ENCODE data around the gene CMTM1.
A peak's percentile ranks its signal among the peaks of the same experiment; 100 is the strongest.

CMTM1 gene

DNA sequence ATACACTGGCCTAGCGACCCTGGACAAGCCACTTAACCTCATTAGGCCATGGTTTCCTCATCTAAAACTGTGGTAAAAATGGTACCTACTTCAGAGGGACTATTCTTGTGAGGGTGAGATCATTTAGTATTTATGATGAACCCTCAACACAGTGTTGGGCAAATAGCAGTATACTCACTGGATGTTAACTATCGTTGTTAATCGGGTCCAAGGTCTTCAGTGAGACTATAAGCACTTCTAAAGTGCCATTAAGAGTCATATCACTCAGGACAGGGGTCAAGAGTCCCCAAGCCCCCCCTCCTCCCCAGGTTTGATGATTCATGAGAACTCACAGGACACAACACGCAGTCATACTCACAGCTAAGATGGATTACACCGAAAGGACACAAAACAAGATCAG, 27.3 kb upstream of the CMTM1 start:
- DNase-seq (ENCODE audit: low read depth): no peak

DNA sequence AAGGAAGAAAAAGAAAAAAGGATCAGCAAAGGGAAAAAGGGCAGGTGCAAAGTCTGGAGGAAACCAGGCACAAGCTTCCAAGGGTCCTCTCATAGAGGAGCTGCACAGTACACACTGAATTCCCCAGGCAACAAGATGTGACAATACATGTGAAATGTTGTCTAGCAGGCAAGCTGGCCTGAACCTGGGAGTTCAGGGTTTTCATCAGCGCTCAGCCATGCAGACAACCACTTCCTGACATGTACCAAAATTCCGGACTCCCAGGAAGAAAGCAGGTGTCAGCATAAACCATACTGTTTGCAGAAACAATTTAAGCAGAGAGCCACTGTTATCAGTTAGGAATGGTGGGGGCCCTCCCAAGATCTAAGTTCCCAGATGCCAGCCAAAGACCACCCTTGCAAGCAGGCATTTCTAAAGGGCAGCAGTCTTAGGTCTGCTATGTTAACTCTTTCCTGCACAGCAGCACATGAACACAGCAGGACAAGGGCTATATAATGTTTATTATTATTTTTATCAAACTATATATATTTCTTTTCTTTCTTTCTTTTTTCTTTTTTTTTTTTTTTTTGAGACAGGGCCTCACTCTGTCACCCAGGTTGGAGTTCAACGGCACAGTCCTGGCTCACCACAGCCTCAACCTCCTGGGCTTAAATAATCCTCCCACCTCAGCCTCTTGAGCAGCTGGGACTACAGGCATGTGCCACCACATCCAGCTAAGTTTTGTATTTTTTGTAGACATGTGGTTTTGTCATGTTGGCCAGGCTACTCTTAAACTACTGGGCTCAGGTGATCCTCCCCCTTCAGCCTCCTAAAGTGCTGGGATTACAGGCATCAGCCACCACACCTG, 26.4 kb upstream of the CMTM1 start:
- no peak for DNase-seq (ENCODE audit: low read depth)

DNA sequence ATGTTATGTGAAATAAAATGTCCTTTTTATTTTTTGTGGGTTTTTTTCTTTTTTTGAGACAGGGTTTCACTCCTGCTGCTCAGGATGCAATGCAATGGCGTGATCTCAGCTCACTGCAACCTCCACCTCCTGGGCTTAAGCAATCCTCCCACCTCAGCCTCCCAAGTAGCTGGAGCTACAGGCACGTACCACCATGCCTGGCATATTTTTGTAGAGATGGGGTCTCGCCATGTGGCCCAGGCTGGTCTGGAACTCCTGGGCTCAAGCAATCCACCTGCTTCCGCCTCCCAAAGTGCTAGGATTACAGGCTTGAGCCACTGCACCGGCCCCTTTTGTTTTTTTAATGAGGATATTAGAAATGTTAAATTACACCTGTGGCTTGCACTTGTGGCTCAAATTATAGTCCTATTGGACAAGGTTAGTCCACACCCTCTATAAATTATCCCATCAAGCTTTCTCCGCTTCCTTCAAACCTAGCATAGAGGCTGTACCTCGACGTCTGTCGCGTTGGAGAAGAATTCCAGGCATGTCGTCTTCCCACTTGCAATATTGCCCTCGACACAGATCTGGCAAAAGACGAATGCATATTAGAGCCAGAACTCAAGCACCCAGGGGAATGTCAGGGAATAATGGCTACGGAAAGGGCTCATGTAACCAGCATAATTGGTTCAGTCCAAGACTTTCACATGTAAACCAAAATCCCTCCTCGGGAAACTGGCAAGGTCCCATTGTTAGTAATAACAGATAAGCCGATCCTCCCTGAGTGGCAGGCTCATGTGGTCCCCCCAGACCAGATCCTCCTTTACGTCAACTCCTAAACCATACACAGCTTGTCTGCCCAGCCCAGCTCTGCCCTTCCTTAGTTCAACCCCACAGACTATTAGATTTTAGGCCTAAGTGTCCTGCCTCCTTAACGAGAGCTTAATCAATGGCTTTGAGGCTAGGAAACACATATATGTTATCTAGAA, 24.6 kb upstream of the CMTM1 start:
- no peak for DNase-seq (ENCODE audit: low read depth)

- no peak for DNase-seq (ENCODE audit: low read depth)
These were observed 23.8 kb upstream of the CMTM1 start for GRCh38 chr16:66542396-66542795.

- DNase-seq (ENCODE audit: low read depth): no peak
These were observed 22.7 kb upstream of the CMTM1 start for GRCh38 chr16:66543541-66543940.

GRCh38 chr16:66544016-66544757, 22.1 kb upstream of the CMTM1 start:
- DNase-seq (ENCODE audit: low read depth): no peak

DNA sequence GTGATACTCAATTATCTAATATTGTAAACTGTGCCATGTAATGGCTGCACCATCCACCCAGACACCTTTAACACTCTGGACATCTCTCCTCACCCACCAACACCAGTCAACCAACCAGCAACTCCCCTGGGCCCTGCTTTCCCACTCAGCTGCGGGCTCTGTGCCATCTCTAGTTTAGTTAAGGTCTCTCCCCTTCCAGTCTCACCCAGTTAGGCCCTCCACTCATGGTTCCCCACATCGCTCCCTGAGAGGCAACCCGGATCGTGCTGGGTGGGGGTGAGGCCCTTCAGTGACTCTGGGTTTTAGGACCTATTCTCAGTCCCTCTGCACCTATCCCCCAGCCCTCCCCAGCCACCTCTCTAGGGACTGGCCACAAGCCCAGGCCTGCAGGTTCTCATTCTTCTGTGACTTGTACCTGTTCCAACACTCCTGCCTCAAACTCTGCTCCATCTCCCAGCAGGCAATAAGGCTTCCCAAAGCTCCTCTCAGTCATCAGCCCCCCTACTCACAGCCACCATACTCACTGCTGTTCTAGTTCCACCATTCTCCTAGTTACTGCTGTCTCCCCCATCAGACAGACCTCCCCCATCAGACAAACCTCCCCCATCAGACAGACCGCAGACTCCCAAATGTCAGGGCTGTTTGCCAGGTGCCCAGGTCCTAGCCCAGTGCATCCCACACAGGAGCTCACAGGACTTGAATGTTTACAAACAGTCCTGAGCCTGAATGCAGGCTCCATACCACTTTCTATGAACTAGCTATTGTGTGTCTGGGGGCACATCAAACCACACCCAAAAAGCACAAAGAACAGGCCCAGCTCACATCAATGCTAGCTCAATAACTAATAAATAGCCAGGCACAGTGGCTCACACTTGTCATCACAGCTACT, 18.9 kb upstream of the CMTM1 start:
- no peak for DNase-seq (ENCODE audit: low read depth)

- no peak for DNase-seq (ENCODE audit: low read depth)
These were observed 18.2 kb upstream of the CMTM1 start for GRCh38 chr16:66548068-66548467.

- DNase-seq (ENCODE audit: low read depth): no peak
These were observed 17.4 kb upstream of the CMTM1 start for GRCh38 chr16:66548868-66549267.

DNA sequence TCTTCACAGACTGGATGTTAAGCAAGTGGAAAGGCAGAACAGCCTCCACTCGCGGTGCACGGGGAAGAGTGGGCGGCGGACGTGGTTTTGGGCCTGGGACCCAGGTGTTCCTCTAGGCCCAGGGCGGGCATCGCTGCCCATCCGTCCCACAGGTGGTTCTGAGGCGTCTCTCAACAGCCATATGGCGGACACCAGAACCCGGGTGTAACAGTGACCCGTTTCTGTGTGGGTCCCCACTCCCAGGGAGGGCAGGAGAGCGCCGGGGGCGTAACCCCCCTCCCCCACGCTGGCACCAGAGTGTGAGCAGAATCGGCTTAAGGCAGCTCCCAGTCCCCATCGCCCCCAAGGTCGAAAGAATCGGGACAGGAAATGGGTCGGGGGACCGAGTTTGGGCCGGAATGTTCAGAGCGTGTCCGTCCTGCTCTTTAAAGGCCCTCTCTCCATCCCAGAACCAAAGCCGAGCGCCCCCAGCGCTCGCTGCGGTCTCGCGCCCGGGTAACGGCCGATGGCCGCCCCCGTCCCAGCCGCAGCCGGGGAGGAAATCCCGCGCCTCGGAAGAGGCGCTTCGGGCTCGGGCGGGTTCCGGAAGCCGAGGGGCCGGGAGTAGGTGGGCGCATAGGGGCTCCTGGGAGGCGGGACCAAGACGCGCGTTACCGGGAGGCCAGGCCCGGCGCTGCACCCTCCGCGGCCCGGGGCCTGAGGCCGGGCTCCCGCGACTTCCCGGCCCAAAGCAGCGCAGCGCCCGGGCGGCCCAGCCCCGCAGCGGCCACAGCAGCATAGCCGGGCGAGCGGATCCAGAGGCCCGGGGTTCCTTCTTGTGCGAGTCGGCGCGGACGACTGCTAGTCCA, 16.7 kb upstream of the CMTM1 start, which contains the start of gene TK2:
Gene TK2 (minus strand): TSS at position 839 of the 848 bp plus-strand sequence. CDS start 61 bp downstream, at position 778.
- peak; percentile 74 for DNase-seq (ENCODE audit: low read depth)

DNA sequence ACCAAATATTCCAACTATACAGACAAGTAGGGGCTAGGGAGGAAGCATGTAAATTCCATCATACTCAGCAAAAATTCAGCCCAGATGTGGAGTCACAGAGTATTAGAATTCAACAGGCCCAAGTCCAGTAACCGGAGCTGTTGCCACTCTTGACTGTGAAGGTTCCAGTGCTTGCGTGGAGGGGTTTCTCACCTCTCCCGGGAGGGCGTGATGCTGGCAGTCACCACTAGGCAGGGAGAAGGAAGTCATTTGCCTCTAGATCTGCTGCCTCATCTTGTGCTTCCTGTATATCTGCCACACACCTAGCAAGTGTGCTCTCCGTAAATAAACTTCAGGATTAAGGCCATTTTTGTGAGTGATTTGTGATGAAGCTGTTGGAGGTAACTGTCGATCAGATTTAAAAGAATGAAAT, 14.9 kb upstream of the CMTM1 start:
- peak; percentile 52 for DNase-seq (ENCODE audit: low read depth)

DNA sequence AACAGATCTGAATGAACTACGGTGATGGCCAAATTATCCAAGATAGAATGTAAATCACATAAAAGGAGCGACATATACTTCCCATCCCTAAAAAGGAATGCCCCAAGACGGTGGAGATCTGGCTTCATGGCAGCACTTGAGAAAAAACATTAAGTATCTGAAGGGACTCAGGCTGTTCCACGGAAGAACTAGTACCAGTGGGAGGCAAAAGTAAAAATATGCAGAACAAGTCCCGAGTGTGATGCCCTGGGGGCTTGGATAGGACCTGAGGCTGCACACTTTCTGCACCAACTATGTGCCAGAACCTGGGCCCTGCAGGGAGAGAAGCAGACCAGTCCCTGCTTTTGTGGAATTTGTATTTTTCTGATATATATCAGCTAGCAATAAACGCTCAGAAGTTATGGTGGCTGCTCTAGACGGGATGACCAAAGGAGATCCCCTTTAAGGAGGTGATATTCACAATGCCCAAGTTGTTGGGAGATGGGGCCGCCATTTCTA, 14.4 kb upstream of the CMTM1 start:
- DNase-seq (ENCODE audit: low read depth): no peak

DNA sequence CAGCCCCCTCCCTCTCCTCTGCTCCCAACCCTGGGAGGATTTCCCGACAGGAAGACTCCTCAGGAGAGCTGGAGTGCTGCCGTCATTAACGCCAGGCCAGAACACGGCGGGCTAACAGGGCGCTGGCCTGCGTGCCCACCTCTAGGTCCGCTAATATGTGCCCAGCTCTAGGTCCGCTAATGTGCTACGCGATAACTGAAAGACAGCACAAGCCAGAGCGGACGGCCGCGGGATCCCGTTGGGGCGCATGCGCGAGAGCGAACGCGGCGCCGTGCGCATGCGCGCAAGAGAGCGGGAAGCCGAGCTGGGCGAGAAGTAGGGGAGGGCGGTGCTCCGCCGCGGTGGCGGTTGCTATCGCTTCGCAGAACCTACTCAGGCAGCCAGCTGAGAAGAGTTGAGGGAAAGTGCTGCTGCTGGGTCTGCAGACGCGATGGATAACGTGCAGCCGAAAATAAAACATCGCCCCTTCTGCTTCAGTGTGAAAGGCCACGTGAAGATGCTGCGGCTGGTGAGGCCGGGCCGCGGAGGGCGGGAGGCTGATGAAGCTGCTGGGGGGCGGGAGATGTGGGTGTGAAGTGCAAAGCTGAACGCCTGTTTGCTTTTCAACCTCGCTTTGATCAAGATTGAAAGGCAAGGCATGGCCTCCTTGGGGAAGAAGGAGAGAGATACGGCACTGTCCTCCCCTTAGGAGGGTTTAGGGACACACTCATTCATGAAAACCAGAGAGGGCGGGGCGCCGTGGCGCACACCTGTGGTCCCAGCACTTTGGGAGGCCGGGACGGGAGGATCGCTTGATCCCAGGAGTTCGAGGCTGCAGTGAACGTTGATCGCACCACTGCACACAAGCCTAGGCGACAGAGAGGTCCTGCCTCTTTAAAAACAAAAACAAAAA, 13.7 kb upstream of the CMTM1 start, which contains the start of gene CKLF:
Gene CKLF (plus strand): TSS at position 291 of the 892 bp plus-strand sequence. CDS start 140 bp downstream, at position 431.
- peak; percentile 92 for DNase-seq (ENCODE audit: low read depth)

- DNase-seq (ENCODE audit: low read depth): no peak
These were observed 13.0 kb upstream of the CMTM1 start for GRCh38 chr16:66553223-66553622.

DNA sequence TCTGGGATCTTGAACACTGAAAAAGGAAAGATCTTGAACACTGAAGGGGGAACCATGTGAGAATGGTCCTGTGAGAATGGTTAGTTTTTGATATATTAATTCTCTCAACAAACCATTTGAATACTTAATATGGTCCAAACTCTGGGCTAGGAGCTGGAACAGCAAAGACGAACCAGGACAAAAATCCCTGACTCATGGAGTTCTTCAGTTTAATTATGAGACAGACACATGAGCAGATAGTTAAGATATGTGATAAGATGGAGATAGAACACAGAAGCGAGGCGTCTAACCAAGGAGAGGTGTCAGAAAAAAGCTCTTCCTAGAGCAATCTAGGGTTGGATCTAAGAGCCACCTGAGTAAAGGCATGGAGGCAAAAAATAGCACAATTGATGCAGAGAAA, 12.2 kb upstream of the CMTM1 start:
- DNase-seq (ENCODE audit: low read depth): no peak

GRCh38 chr16:66554495-66554894, 11.7 kb upstream of the CMTM1 start:
- DNase-seq (ENCODE audit: low read depth): no peak

- no peak for DNase-seq (ENCODE audit: low read depth)
These were observed 6.1 kb upstream of the CMTM1 start for GRCh38 chr16:66560107-66560506.

GRCh38 chr16:66561381-66562080, 4.7 kb upstream of the CMTM1 start:
- no peak for DNase-seq (ENCODE audit: low read depth)
